DOHH2 (cell line): ENCODE measurements around the gene DACT3.

Experiments
- H3F3A ChIP-seq: fragments of 200-600 bp; sonication (generic), shearing (Covaris generic); 2 replicates; pipeline ENCODE4 v1.6.0; 2016; ENCODE audit warnings: antibody characterized with exemption, mild to moderate bottlenecking; ENCODE audit not compliant: control insufficient read depth, insufficient read depth
- H3K27ac ChIP-seq: fragments of 200-600 bp; sonication (generic); 2 replicates; pipeline ENCODE4 v1.5.1; 2014; ENCODE audit warnings: low read depth, mild to moderate bottlenecking, low read length, moderate library complexity
- H3K27me3 ChIP-seq: fragments of 200-600 bp; sonication (generic); 2 replicates; pipeline ENCODE4 v1.6.1; 2014; ENCODE audit warnings: mild to moderate bottlenecking, low read length, mixed read lengths; ENCODE audit not compliant: control insufficient read depth
- H3K36me3 ChIP-seq: fragments of 200-600 bp; sonication (generic); 2 replicates; pipeline ENCODE4 v1.6.1; 2014; ENCODE audit warnings: mild to moderate bottlenecking, low read length, moderate library complexity, mixed read lengths; ENCODE audit not compliant: control insufficient read depth
- H3K4me1 ChIP-seq: fragments of 200-600 bp; sonication (generic); 2 replicates; pipeline ENCODE4 v1.6.1; 2014; ENCODE audit warnings: mild to moderate bottlenecking, low read length, mixed read lengths; ENCODE audit not compliant: control insufficient read depth
- H3K4me2 ChIP-seq: fragments of 200-600 bp; sonication (generic); 2 replicates; pipeline ENCODE4 v1.6.0; 2014; ENCODE audit warnings: mild to moderate bottlenecking, low read length, moderate library complexity
- H3K4me3 ChIP-seq: fragments of 200-600 bp; sonication (generic); 2 replicates; pipeline ENCODE4 v1.5.1; 2014; ENCODE audit warnings: mild to moderate bottlenecking, low read length, mixed read lengths
- H3K79me2 ChIP-seq: fragments of 200-600 bp; sonication (generic); 2 replicates; pipeline ENCODE4 v1.6.1; 2014; ENCODE audit warnings: mild to moderate bottlenecking, low read length, mixed read lengths; ENCODE audit not compliant: control insufficient read depth
- H3K9me2 ChIP-seq: fragments of 200-600 bp; sonication (generic); replicated peaks from 2 replicates; pipeline ENCODE4 v1.6.1; 2014; ENCODE audit warnings: mild to moderate bottlenecking, low read length, mixed read lengths; ENCODE audit not compliant: control insufficient read depth
- H3K9me3 ChIP-seq: fragments of 200-600 bp; sonication (generic); 2 replicates; pipeline ENCODE4 v1.6.1; 2014; ENCODE audit warnings: antibody characterized with exemption, low read length, mixed read lengths; ENCODE audit not compliant: control insufficient read depth, insufficient read depth
- H4K20me1 ChIP-seq: fragments of 200-600 bp; sonication (generic); 2 replicates; pipeline ENCODE4 v1.6.0; 2014; ENCODE audit warnings: low read depth, mild to moderate bottlenecking, antibody characterized with exemption, low read length, moderate library complexity; ENCODE audit not compliant: control insufficient read depth, insufficient read depth
- CTCF ChIP-seq: fragments of 200-600 bp; sonication (generic); IDR thresholded peaks from one replicate; pipeline ENCODE4 v1.5.1; 2014; ENCODE audit warnings: antibody characterized with exemption, mild to moderate bottlenecking, low read depth, low read length; ENCODE audit not compliant: poor library complexity, severe bottlenecking
- EZH2phosphoT487 ChIP-seq: fragments of 200-600 bp; sonication (generic); IDR thresholded peaks from 2 replicates; pipeline ENCODE4 v1.6.1; 2017; ENCODE audit warnings: borderline replicate concordance, mild to moderate bottlenecking, antibody characterized with exemption, low read length, moderate library complexity, mixed read lengths

Gene DACT3

GRCh38 chr19:46644720-46645119 lies 16.3 kb downstream of the DACT3 start:
- H3K27ac ChIP-seq = no peak overlapping the region
- H3F3A ChIP-seq = no peaks in the 10 kb centered on the region
- H3K9me3 ChIP-seq = no peaks in the 10 kb centered on the region
- H4K20me1 ChIP-seq = no peaks in the 10 kb centered on the region
- peaks cover 3% of the 10 kb centered on the region for H3K4me1 ChIP-seq
- H3K4me3 ChIP-seq = no peak overlapping the region
- H3K9me2 ChIP-seq = no peaks in the 10 kb centered on the region
- peaks cover 30% of the 10 kb centered on the region for H3K27me3 ChIP-seq
- TF ChIP-seq CTCF (no peak), EZH2phosphoT487 (no peak)
- H3K79me2 ChIP-seq = no peaks in the 10 kb centered on the region
- no peaks in the 10 kb centered on the region for H3K36me3 ChIP-seq
- no peak overlapping the region for H3K4me2 ChIP-seq

- H3K4me3 ChIP-seq = no peak overlapping the region
- H3K9me3 ChIP-seq = no peaks in the 10 kb centered on the region
- TF ChIP-seq EZH2phosphoT487 = no peak
- no peak for TF ChIP-seq CTCF
- no peaks in the 10 kb centered on the region for H3K36me3 ChIP-seq
- H3K27me3 ChIP-seq = peaks cover 58% of the 10 kb centered on the region
- no peaks in the 10 kb centered on the region for H3K79me2 ChIP-seq
- H3K9me2 ChIP-seq = no peaks in the 10 kb centered on the region
- no peak overlapping the region for H3K27ac ChIP-seq
- no peaks in the 10 kb centered on the region for H4K20me1 ChIP-seq
- H3F3A ChIP-seq = no peaks in the 10 kb centered on the region; the same call in 1 of the 2 replicates
- peaks cover 31% of the 10 kb centered on the region for H3K4me1 ChIP-seq
- no peak overlapping the region for H3K4me2 ChIP-seq
These were observed 20.3 kb downstream of the DACT3 start for GRCh38 chr19:46640656-46641055.

GRCh38 chr19:46639358-46640182 lies 21.4 kb downstream of the DACT3 start:
- Histone ChIP-seq H3F3A (no peaks in the 10 kb centered on the region; the same call in 1 of the 2 replicates), H3K9me3 (no peaks in the 10 kb centered on the region), H3K79me2 (no peaks in the 10 kb centered on the region), H3K4me1 (peaks cover 35% of the 10 kb centered on the region), H3K4me3 (peak overlapping the region; percentile 70), H3K4me2 (peak overlapping the region; percentile 98), H3K27me3 (peaks cover 59% of the 10 kb centered on the region), H4K20me1 (peaks cover 3% of the 10 kb centered on the region; the same call in 1 of the 2 replicates), H3K9me2 (no peaks in the 10 kb centered on the region), H3K36me3 (no peaks in the 10 kb centered on the region), H3K27ac (no peak overlapping the region)
- TF ChIP-seq CTCF (no peak), EZH2phosphoT487 (no peak)
